HCT116 (cell line): ENCODE data around the gene NDUFAF5. TPM values are rescaled to one million over a fixed set of nuclear protein-coding genes. Genes with fewer than 3 reads are reported as not detected.

ENCODE experiments used
- ATAC-seq: fragments of 200-7000 bp; cut with Tn5 transposase; 2 replicates; pipeline ENCODE4 v1.9.1; 2020; ENCODE audit warnings: mild to moderate bottlenecking, moderate library complexity
- BruUV-seq: library from RNA; stranded (reverse); fragments of 400-500 nt; replicated peaks from 2 replicates; lab custom pipeline; 2021; lab: Mats Ljungman, UMichigan
- CTCF ChIA-PET: fragments of 300-600 bp; sonication (Branson Sonifier 250); formaldehyde crosslinking; loops from one replicate; lab custom pipeline; 2021; ENCODE audit warnings: antibody characterized with exemption; lab: Charles Lee
- POLR2A ChIA-PET: fragments of 300-600, 350-600 bp; sonication (Branson Sonifier 250); formaldehyde crosslinking; loops from one replicate; lab custom pipeline; 2021; ENCODE audit warnings: antibody characterized with exemption; lab: Charles Lee
- RAD21 ChIA-PET, 2 experiments: fragments of 300-600 bp; sonication (Branson Sonifier 250); formaldehyde crosslinking; loops; one replicate each; lab custom pipeline; 2023; ENCODE audit warnings: low total read pairs in 2 of 2; ENCODE audit not compliant: uncharacterized antibody in 2 of 2, unreplicated experiment in 2 of 2, low non-redundant PET in 1 of 2; lab: Charles Lee
- DNase-seq: peaks from one replicate; pipeline ENCODE4 v3.0.0-alpha.2; 2010; ENCODE audit warnings: low read depth, low spot score
- H2AFZ ChIP-seq: fragments of 200-600 bp; shearing (Covaris generic), sonication (generic); 2 replicates; pipeline ENCODE4 v1.6.1; 2017; ENCODE audit warnings: low read depth, mixed run types, mixed read lengths, antibody characterized with exemption, low read length; ENCODE audit not compliant: poor library complexity, severe bottlenecking
- H3K27ac ChIP-seq: 2 replicates; pipeline ENCODE4 v1.5.1; 2012; ENCODE audit warnings: low read depth, low read length
- H3K27me3 ChIP-seq: fragments of 200-600 bp; sonication (generic); 2 replicates; pipeline ENCODE4 v1.6.1; 2016; ENCODE audit warnings: mixed run types, low read length, mixed read lengths; ENCODE audit not compliant: insufficient read depth
- H3K36me3 ChIP-seq, 2 experiments: fragments of 200-500 bp in 1 of 2; fragments of 200-600 bp in 1 of 2; sonication (Bioruptor generic) in 1 of 2; sonication (generic) in 1 of 2; 2 replicates each; pipeline versions ENCODE4 v1.5.1 to v1.6.1; 2014 to 2016; ENCODE audit warnings: low read length in 2 of 2, inconsistent platforms in 1 of 2, mixed read lengths in 1 of 2, mixed run types in 1 of 2; ENCODE audit not compliant: insufficient read depth in 2 of 2, control insufficient read depth in 1 of 2
- H3K4me1 ChIP-seq, 2 experiments: fragments of 200-600 bp in 1 of 2; sonication (generic) in 1 of 2; 2 replicates each; pipeline versions ENCODE4 v1.5.1 to v1.6.1; 2012 to 2017; ENCODE audit warnings: low read length in 2 of 2, inconsistent platforms in 1 of 2, mild to moderate bottlenecking in 1 of 2, mixed read lengths in 1 of 2, mixed run types in 1 of 2, moderate library complexity in 1 of 2; ENCODE audit not compliant: insufficient read depth in 2 of 2, control insufficient read depth in 1 of 2
- H3K4me2 ChIP-seq: fragments of 200-600 bp; sonication (generic); 2 replicates; pipeline ENCODE4 v1.6.1; 2017; ENCODE audit warnings: mixed run types, low read length, mixed read lengths
- H3K4me3 ChIP-seq, 2 experiments: fragments of 200-600 bp in 1 of 2; sonication (generic) in 1 of 2; replicated peaks in 1 of 2; 2 replicates each; pipeline ENCODE4 v1.5.1; 2011 to 2016; ENCODE audit warnings: low read length in 2 of 2, control low read depth in 1 of 2, low read depth in 1 of 2, mild to moderate bottlenecking in 1 of 2, mixed read lengths in 1 of 2, mixed run types in 1 of 2
- H3K79me2 ChIP-seq: fragments of 200-600 bp; sonication (generic); 2 replicates; pipeline ENCODE4 v1.6.1; 2017; ENCODE audit warnings: mild to moderate bottlenecking, mixed run types, low read length, moderate library complexity, mixed read lengths; ENCODE audit not compliant: insufficient read depth
- H3K9ac ChIP-seq: fragments of 200-600 bp; sonication (generic); 2 replicates; pipeline ENCODE4 v1.6.1; 2016; ENCODE audit warnings: low read length, mixed read lengths
- H3K9me2 ChIP-seq: fragments of 200-600 bp; sonication (generic), shearing (Covaris generic); 2 replicates; pipeline ENCODE4 v1.6.1; 2017; ENCODE audit warnings: mixed run types, mild to moderate bottlenecking, moderate library complexity; ENCODE audit not compliant: insufficient read depth
- H3K9me3 ChIP-seq, 2 experiments: fragments of 200-500 bp in 1 of 2; fragments of 200-600 bp in 1 of 2; sonication (Bioruptor generic) in 1 of 2; sonication (generic) in 1 of 2; 2 replicates each; pipeline ENCODE4 v1.6.1; 2014 to 2017; ENCODE audit warnings: low read length in 2 of 2, mixed read lengths in 2 of 2, inconsistent platforms in 1 of 2, low read depth in 1 of 2, mild to moderate bottlenecking in 1 of 2, mixed run types in 1 of 2, moderate library complexity in 1 of 2; ENCODE audit not compliant: control insufficient read depth in 1 of 2, insufficient read depth in 1 of 2
- H4K20me1 ChIP-seq: fragments of 200-600 bp; sonication (generic), shearing (Covaris generic); 2 replicates; pipeline ENCODE4 v1.6.1; 2017; ENCODE audit warnings: mixed run types, mild to moderate bottlenecking, moderate library complexity; ENCODE audit not compliant: insufficient read depth
- ATF3 ChIP-seq: IDR thresholded peaks from 2 replicates; pipeline ENCODE4 v1.6.1; 2012
- CEBPB ChIP-seq: IDR thresholded peaks from 2 replicates; pipeline ENCODE4 v1.6.1; 2012; ENCODE audit warnings: low read depth
- EGR1 ChIP-seq: IDR thresholded peaks from 2 replicates; pipeline ENCODE4 v1.6.1; 2012; ENCODE audit warnings: low read depth
- ELF1 ChIP-seq: IDR thresholded peaks from 2 replicates; pipeline ENCODE4 v1.6.1; 2012; ENCODE audit warnings: low read depth, borderline replicate concordance
- EZH2 ChIP-seq: fragments of 200-600 bp; sonication (generic); IDR thresholded peaks from 2 replicates; pipeline ENCODE4 v1.6.1; 2017; ENCODE audit warnings: antibody characterized with exemption, mixed run types
- EZH2phosphoT487 ChIP-seq: fragments of 200-600 bp; IDR thresholded peaks from 2 replicates; pipeline ENCODE4 v1.6.1; 2018; ENCODE audit warnings: antibody characterized with exemption, borderline replicate concordance
- FOSL1 ChIP-seq: IDR thresholded peaks from 2 replicates; pipeline ENCODE4 v1.6.1; 2012; ENCODE audit warnings: low read depth
- JUND ChIP-seq: IDR thresholded peaks from 2 replicates; pipeline ENCODE4 v1.6.1; 2012
- SIN3A ChIP-seq: IDR thresholded peaks from 2 replicates; pipeline ENCODE4 v1.6.1; 2012; ENCODE audit warnings: low read depth
- SP1 ChIP-seq: IDR thresholded peaks from 2 replicates; pipeline ENCODE4 v1.6.1; 2012; ENCODE audit warnings: low read depth
- SRF ChIP-seq: IDR thresholded peaks from 2 replicates; pipeline ENCODE4 v1.6.1; 2012; ENCODE audit warnings: low read depth
- TCF7L2 ChIP-seq: IDR thresholded peaks from 2 replicates; pipeline ENCODE4 v1.7.0; 2011; ENCODE audit warnings: borderline replicate concordance, inconsistent platforms; ENCODE audit not compliant: insufficient read depth, insufficient read length; ENCODE audit errors: extremely low read depth
- ZBTB33 ChIP-seq: IDR thresholded peaks from 2 replicates; pipeline ENCODE4 v1.6.1; 2011; ENCODE audit warnings: mild to moderate bottlenecking, low read length, moderate library complexity; ENCODE audit not compliant: insufficient replicate concordance; ENCODE audit errors: extremely low read depth
- ZFX ChIP-seq: fragments of 450-650 bp; IDR thresholded peaks from 2 replicates; pipeline ENCODE4 v1.6.1; 2017
- ZNF274 ChIP-seq: fragments of 200-500 bp; sonication (Bioruptor generic); IDR thresholded peaks from 2 replicates; pipeline ENCODE4 v1.6.1; 2014; ENCODE audit warnings: mild to moderate bottlenecking, low read depth, low read length, inconsistent platforms
- intact Hi-C: fragments of 100-400 bp; cut with micrococcal nuclease; formaldehyde crosslinking; loops from 2 replicates; pipeline ENCODE4 v1.10.0; 2022
- total RNA-seq: library from RNA; stranded (reverse); gene quantifications from one replicate; pipeline ENCODE4 v1.2.1, GENCODE V29; 2021; ENCODE audit not compliant: unreplicated experiment
- TF ChIP-seq, protein P1 (sequence below): IDR thresholded peaks from 2 replicates; pipeline ENCODE4 v1.6.1; 2012; ENCODE audit warnings: low read depth
- TF ChIP-seq, protein P2 (sequence below), 3 experiments: fragments of 200-600 bp in 1 of 3; sonication (generic) in 1 of 3; IDR thresholded peaks in 2 of 3; conservative IDR thresholded peaks in 1 of 3; 2 replicates each; pipeline ENCODE4 v1.5.1; 2012 to 2017; ENCODE audit warnings: low read depth in 2 of 3, low read length in 2 of 3, antibody characterized with exemption in 1 of 3, borderline replicate concordance in 1 of 3, control low read depth in 1 of 3, mild to moderate bottlenecking in 1 of 3, mixed read lengths in 1 of 3, mixed run types in 1 of 3, moderate library complexity in 1 of 3; ENCODE audit not compliant: insufficient read depth in 1 of 3
- TF ChIP-seq, protein P3 (sequence below): IDR thresholded peaks from 2 replicates; pipeline ENCODE4 v1.6.1; 2012

Gene NDUFAF5
- total RNA-seq, 1 experiment from 2014 or later, result 30.8 TPM

- intact Hi-C loops, result no loop called here
- ChIA-PET POLR2A (no interaction called here), RAD21 (no interaction called here), CTCF (no interaction called here)
- H3K79me2 ChIP-seq, result no peaks in the 10 kb centered on the region
- H3K4me2 ChIP-seq, result no peak overlapping the region
- H4K20me1 ChIP-seq, result no peaks in the 10 kb centered on the region
- DNase-seq (no peak), ATAC-seq (no peak)
- H3K9me2 ChIP-seq, result no peaks in the 10 kb centered on the region
- H2AFZ ChIP-seq, result no peak overlapping the region
- no peaks in the 10 kb centered on the region for H3K9me3 ChIP-seq
- no peaks in the 10 kb centered on the region for H3K27me3 ChIP-seq
- H3K4me1 ChIP-seq, result no peaks in the 10 kb centered on the region
- peaks cover 41 to 58% of the 10 kb centered on the region in 2 experiments for H3K36me3 ChIP-seq
- TF ChIP-seq ELF1 (no peak), JUND (no peak), EGR1 (no peak), SP1 (no peak), CEBPB (no peak), SIN3A (no peak), FOSL1 (no peak), ZBTB33 (no peak), SRF (no peak), EZH2 (no peak), ZFX (no peak), EZH2phosphoT487 (no peak), ZNF274 (no peak), ATF3 (no peak), TCF7L2 (no peak)
- TF ChIP-seq, protein P1, sequence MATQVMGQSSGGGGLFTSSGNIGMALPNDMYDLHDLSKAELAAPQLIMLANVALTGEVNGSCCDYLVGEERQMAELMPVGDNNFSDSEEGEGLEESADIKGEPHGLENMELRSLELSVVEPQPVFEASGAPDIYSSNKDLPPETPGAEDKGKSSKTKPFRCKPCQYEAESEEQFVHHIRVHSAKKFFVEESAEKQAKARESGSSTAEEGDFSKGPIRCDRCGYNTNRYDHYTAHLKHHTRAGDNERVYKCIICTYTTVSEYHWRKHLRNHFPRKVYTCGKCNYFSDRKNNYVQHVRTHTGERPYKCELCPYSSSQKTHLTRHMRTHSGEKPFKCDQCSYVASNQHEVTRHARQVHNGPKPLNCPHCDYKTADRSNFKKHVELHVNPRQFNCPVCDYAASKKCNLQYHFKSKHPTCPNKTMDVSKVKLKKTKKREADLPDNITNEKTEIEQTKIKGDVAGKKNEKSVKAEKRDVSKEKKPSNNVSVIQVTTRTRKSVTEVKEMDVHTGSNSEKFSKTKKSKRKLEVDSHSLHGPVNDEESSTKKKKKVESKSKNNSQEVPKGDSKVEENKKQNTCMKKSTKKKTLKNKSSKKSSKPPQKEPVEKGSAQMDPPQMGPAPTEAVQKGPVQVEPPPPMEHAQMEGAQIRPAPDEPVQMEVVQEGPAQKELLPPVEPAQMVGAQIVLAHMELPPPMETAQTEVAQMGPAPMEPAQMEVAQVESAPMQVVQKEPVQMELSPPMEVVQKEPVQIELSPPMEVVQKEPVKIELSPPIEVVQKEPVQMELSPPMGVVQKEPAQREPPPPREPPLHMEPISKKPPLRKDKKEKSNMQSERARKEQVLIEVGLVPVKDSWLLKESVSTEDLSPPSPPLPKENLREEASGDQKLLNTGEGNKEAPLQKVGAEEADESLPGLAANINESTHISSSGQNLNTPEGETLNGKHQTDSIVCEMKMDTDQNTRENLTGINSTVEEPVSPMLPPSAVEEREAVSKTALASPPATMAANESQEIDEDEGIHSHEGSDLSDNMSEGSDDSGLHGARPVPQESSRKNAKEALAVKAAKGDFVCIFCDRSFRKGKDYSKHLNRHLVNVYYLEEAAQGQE, result no peak
- TF ChIP-seq, protein P2, sequence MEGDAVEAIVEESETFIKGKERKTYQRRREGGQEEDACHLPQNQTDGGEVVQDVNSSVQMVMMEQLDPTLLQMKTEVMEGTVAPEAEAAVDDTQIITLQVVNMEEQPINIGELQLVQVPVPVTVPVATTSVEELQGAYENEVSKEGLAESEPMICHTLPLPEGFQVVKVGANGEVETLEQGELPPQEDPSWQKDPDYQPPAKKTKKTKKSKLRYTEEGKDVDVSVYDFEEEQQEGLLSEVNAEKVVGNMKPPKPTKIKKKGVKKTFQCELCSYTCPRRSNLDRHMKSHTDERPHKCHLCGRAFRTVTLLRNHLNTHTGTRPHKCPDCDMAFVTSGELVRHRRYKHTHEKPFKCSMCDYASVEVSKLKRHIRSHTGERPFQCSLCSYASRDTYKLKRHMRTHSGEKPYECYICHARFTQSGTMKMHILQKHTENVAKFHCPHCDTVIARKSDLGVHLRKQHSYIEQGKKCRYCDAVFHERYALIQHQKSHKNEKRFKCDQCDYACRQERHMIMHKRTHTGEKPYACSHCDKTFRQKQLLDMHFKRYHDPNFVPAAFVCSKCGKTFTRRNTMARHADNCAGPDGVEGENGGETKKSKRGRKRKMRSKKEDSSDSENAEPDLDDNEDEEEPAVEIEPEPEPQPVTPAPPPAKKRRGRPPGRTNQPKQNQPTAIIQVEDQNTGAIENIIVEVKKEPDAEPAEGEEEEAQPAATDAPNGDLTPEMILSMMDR (IDR thresholded peaks at IDR 0.05 in 2 of 3, conservative IDR thresholded peaks at IDR 0.05 in 1 of 3; ENCODE audit: borderline replicate concordance in 1 of 3, insufficient read depth in 1 of 3, low read depth in 2 of 3, low read length in 2 of 3), result no peak
- TF ChIP-seq, protein P3, sequence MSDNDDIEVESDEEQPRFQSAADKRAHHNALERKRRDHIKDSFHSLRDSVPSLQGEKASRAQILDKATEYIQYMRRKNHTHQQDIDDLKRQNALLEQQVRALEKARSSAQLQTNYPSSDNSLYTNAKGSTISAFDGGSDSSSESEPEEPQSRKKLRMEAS, result no peak
- no peak overlapping the region for H3K9ac ChIP-seq
- no peak overlapping the region for H3K4me3 ChIP-seq
- H3K27ac ChIP-seq, result no peak overlapping the region
- BruUV-seq, result no TSS peak
Measured at GRCh38 chr20:13809373-13809772, 24.5 kb downstream of the NDUFAF5 start.
